ENCODE measurements around the gene GRIK4. TPM values are rescaled to one million over a fixed set of nuclear protein-coding genes. Genes with fewer than 3 reads are reported as not detected.

The GRIK4 gene
- total and polyA plus RNA-seq, 7 donors, result 0.04 to 0.11 (median 0.04) TPM; not detected in 4

- intact Hi-C loops (cut with DNase I), result no loop called here
- H3K9me3 ChIP-seq, result no peaks in the 10 kb centered on the region
- peaks cover 0 to 35% (median 11%) of the 10 kb centered on the region in 3 donors for H3K27me3 ChIP-seq (ENCODE audit: insufficient read depth in 3 of 3, low read length in 2 of 3)
- no peak for TF ChIP-seq CTCF (IDR thresholded peaks at IDR 0.05)
- WGBS, 3 donors, result 57 to 72% (median 58%) methylated on average over 7 of the region's 7 CpGs
- no peak for DNase-seq
- no peak overlapping the region for H3K4me3 ChIP-seq
- no peaks in the 10 kb centered on the region for H3K36me3 ChIP-seq (ENCODE audit: insufficient read depth in 1 of 2, low read depth in 1 of 2)
- no peak for ATAC-seq
- H3K27ac ChIP-seq, result no peak overlapping the region
- H3K4me1 ChIP-seq, result no peaks in the 10 kb centered on the region
These were observed 370.6 kb downstream of the GRIK4 start for GRCh38 chr11:120882175-120882574.

- H3K4me3 ChIP-seq, result no peak overlapping the region
- peaks cover 0 to 36% (median 12%) of the 10 kb centered on the region in 3 donors for H3K27me3 ChIP-seq (ENCODE audit: insufficient read depth in 3 of 3, low read length in 2 of 3)
- intact Hi-C loops (cut with DNase I), result no loop called here
- no peak overlapping the region for H3K27ac ChIP-seq
- ATAC-seq (peak in 3 of 4 donors; percentile 56 to 72 (median 68)), DNase-seq (peak in 1 of 2 donors; percentile 31)
- 9 to 20% (median 13%) methylated on average over 9 of the region's 9 CpGs for WGBS, 3 donors
- H3K36me3 ChIP-seq (ENCODE audit: insufficient read depth in 1 of 2, low read depth in 1 of 2), result no peaks in the 10 kb centered on the region
- TF ChIP-seq CTCF (IDR thresholded peaks at IDR 0.05), result no peak
- no peaks in the 10 kb centered on the region for H3K9me3 ChIP-seq
- no peaks in the 10 kb centered on the region for H3K4me1 ChIP-seq
These were observed 372.0 kb downstream of the GRIK4 start for GRCh38 chr11:120883404-120884080.

- WGBS, 3 donors, result 54 to 72% (median 54%) methylated on average over 18 to 20 of the region's 20 CpGs
- H3K4me1 ChIP-seq, result no peaks in the 10 kb centered on the region
- no peaks in the 10 kb centered on the region for H3K36me3 ChIP-seq (ENCODE audit: insufficient read depth in 1 of 2, low read depth in 1 of 2)
- TF ChIP-seq CTCF (IDR thresholded peaks at IDR 0.05), result no peak
- ATAC-seq, result no peak
- no peak overlapping the region for H3K4me3 ChIP-seq
- intact Hi-C loops (cut with DNase I), result no loop called here
- H3K27ac ChIP-seq, result no peak overlapping the region
- H3K27me3 ChIP-seq (ENCODE audit: insufficient read depth in 3 of 3, low read length in 2 of 3), result peaks cover 0 to 36% (median 12%) of the 10 kb centered on the region in 3 donors
- DNase-seq, result no peak
- no peaks in the 10 kb centered on the region for H3K9me3 ChIP-seq
These were observed 372.8 kb downstream of the GRIK4 start for GRCh38 chr11:120884154-120885020.

GRCh38 chr11:120890609-120891320 lies 379.2 kb downstream of the GRIK4 start:
- H3K4me1 ChIP-seq, result no peaks in the 10 kb centered on the region
- no peak overlapping the region for H3K4me3 ChIP-seq
- 90 to 93% (median 91%) methylated on average over 7 of the region's 7 CpGs for WGBS, 3 donors
- H3K36me3 ChIP-seq (ENCODE audit: insufficient read depth in 1 of 2, low read depth in 1 of 2), result no peaks in the 10 kb centered on the region
- no peak for TF ChIP-seq CTCF (IDR thresholded peaks at IDR 0.05)
- intact Hi-C loops (cut with DNase I), result no loop called here
- no peak overlapping the region for H3K27ac ChIP-seq
- ATAC-seq (no peak), DNase-seq (no peak)
- peaks cover 0 to 21% (median 6%) of the 10 kb centered on the region in 3 donors for H3K27me3 ChIP-seq (ENCODE audit: insufficient read depth in 3 of 3, low read length in 2 of 3)
- H3K9me3 ChIP-seq, result no peaks in the 10 kb centered on the region
